ENCODE measurements around the gene TP73.

- no peak for TF ChIP-seq CTCF (IDR thresholded peaks at IDR 0.05)
- no peak for TF ChIP-seq EZH2 (IDR thresholded peaks at IDR 0.05; ENCODE audit: borderline replicate concordance, insufficient read depth, low read depth, low read length, poor library complexity, severe bottlenecking)
Measured at GRCh38 chr1:3641046-3641760, 11.1 kb upstream of the TP73 start.

All from B cell (primary cell).